HUES6 (cell line): ENCODE results near the gene CYFIP1.

ENCODE experiments used
- H3K27ac ChIP-seq: 2 replicates; pipeline ENCODE4 v1.7.0; 2013; ENCODE audit warnings: low read depth, mild to moderate bottlenecking, low read length, inconsistent platforms
- H3K27me3 ChIP-seq: 2 replicates; pipeline ENCODE4 v1.6.1; 2013; ENCODE audit warnings: low read length; ENCODE audit not compliant: control insufficient read depth, insufficient read depth
- H3K36me3 ChIP-seq: 2 replicates; pipeline ENCODE4 v1.6.1; 2013; ENCODE audit warnings: low read length; ENCODE audit not compliant: control insufficient read depth, insufficient read depth
- H3K4me1 ChIP-seq: 2 replicates; pipeline ENCODE4 v1.6.1; 2013; ENCODE audit warnings: low read length; ENCODE audit not compliant: control insufficient read depth, insufficient read depth
- H3K4me3 ChIP-seq: 2 replicates; pipeline ENCODE4 v1.5.1; 2013; ENCODE audit warnings: low read depth, low read length
- H3K9ac ChIP-seq: one replicate; pipeline ENCODE4 v1.6.1; 2013; ENCODE audit warnings: mild to moderate bottlenecking, low read length
- H3K9me3 ChIP-seq: 2 replicates; pipeline ENCODE4 v1.6.1; 2013; ENCODE audit warnings: low read depth, low read length; ENCODE audit not compliant: control insufficient read depth, insufficient read depth

CYFIP1 gene

GRCh38 chr15:22949074-22949547 is 31.1 kb downstream of the CYFIP1 start:
- Histone ChIP-seq H3K4me1 (peaks cover 43% of the 10 kb centered on the region), H3K27ac (no peak overlapping the region), H3K4me3 (peak overlapping the region; percentile 7; the same call in 1 of the 2 replicates), H3K9me3 (no peaks in the 10 kb centered on the region), H3K36me3 (peaks cover 14% of the 10 kb centered on the region; the same call in 1 of the 2 replicates), H3K9ac (no peak overlapping the region), H3K27me3 (peaks cover 6% of the 10 kb centered on the region; the same call in 1 of the 2 replicates)

GRCh38 chr15:22948056-22948455 is 32.1 kb downstream of the CYFIP1 start:
- H3K9me3 ChIP-seq, result no peaks in the 10 kb centered on the region
- no peak overlapping the region for H3K9ac ChIP-seq
- H3K27me3 ChIP-seq, result 0 out of 2 replicates have a peak, but pooled peaks cover 3% of the 10 kb centered on the region
- H3K27ac ChIP-seq, result no peak overlapping the region
- H3K36me3 ChIP-seq, result peaks cover 22% of the 10 kb centered on the region
- H3K4me1 ChIP-seq, result peaks cover 35% of the 10 kb centered on the region
- no peak overlapping the region for H3K4me3 ChIP-seq

GRCh38 chr15:22947101-22948000 is 32.8 kb downstream of the CYFIP1 start:
- Histone ChIP-seq H3K27ac (no peak overlapping the region), H3K36me3 (peaks cover 29% of the 10 kb centered on the region), H3K9ac (no peak overlapping the region), H3K9me3 (no peaks in the 10 kb centered on the region), H3K4me3 (no peak overlapping the region), H3K4me1 (peaks cover 30% of the 10 kb centered on the region), H3K27me3 (0 out of 2 replicates have a peak, but pooled peaks cover 3% of the 10 kb centered on the region)

GRCh38 chr15:22945071-22945470 is 35.1 kb downstream of the CYFIP1 start:
- H3K27me3 ChIP-seq, result no peaks in the 10 kb centered on the region
- no peaks in the 10 kb centered on the region for H3K9me3 ChIP-seq
- no peak overlapping the region for H3K4me3 ChIP-seq
- no peak overlapping the region for H3K9ac ChIP-seq
- H3K27ac ChIP-seq, result no peak overlapping the region
- H3K4me1 ChIP-seq, result peaks cover 24% of the 10 kb centered on the region
- peaks cover 40% of the 10 kb centered on the region for H3K36me3 ChIP-seq

- H3K9ac ChIP-seq, result no peak overlapping the region
- H3K27me3 ChIP-seq, result no peaks in the 10 kb centered on the region
- peaks cover 41% of the 10 kb centered on the region for H3K36me3 ChIP-seq
- no peak overlapping the region for H3K27ac ChIP-seq
- H3K4me3 ChIP-seq, result no peak overlapping the region
- H3K4me1 ChIP-seq, result peaks cover 23% of the 10 kb centered on the region
- H3K9me3 ChIP-seq, result no peaks in the 10 kb centered on the region
Observed at GRCh38 chr15:22944651-22945050, 35.5 kb downstream of the CYFIP1 start.

- Histone ChIP-seq H3K4me1 (peaks cover 5% of the 10 kb centered on the region; the same call in 1 of the 2 replicates), H3K36me3 (peaks cover 58% of the 10 kb centered on the region), H3K9me3 (no peaks in the 10 kb centered on the region), H3K9ac (no peak overlapping the region), H3K27ac (no peak overlapping the region), H3K4me3 (no peak overlapping the region), H3K27me3 (no peaks in the 10 kb centered on the region)
Observed at GRCh38 chr15:22942877-22943276, 37.3 kb downstream of the CYFIP1 start.

GRCh38 chr15:22942306-22942855 is 37.8 kb downstream of the CYFIP1 start:
- no peaks in the 10 kb centered on the region; the same call in 1 of the 2 replicates for H3K4me1 ChIP-seq
- peaks cover 60% of the 10 kb centered on the region for H3K36me3 ChIP-seq
- H3K27me3 ChIP-seq, result no peaks in the 10 kb centered on the region
- no peaks in the 10 kb centered on the region for H3K9me3 ChIP-seq
- H3K9ac ChIP-seq, result no peak overlapping the region
- H3K4me3 ChIP-seq, result no peak overlapping the region
- no peak overlapping the region; the same call in 1 of the 2 replicates for H3K27ac ChIP-seq

- H3K27me3 ChIP-seq, result no peaks in the 10 kb centered on the region
- H3K9ac ChIP-seq, result no peak overlapping the region
- H3K36me3 ChIP-seq, result peaks cover 67% of the 10 kb centered on the region
- H3K9me3 ChIP-seq, result no peaks in the 10 kb centered on the region
- no peaks in the 10 kb centered on the region for H3K4me1 ChIP-seq
- no peak overlapping the region for H3K27ac ChIP-seq
- H3K4me3 ChIP-seq, result no peak overlapping the region
Observed at GRCh38 chr15:22941179-22941578, 39.0 kb downstream of the CYFIP1 start.

GRCh38 chr15:22939652-22940061 is 40.5 kb downstream of the CYFIP1 start:
- Histone ChIP-seq H3K27me3 (no peaks in the 10 kb centered on the region), H3K36me3 (peaks cover 74% of the 10 kb centered on the region), H3K9ac (no peak overlapping the region), H3K9me3 (no peaks in the 10 kb centered on the region), H3K27ac (no peak overlapping the region), H3K4me1 (no peaks in the 10 kb centered on the region), H3K4me3 (no peak overlapping the region)

- Histone ChIP-seq H3K27me3 (no peaks in the 10 kb centered on the region), H3K4me1 (no peaks in the 10 kb centered on the region), H3K36me3 (peaks cover 68% of the 10 kb centered on the region), H3K4me3 (no peak overlapping the region), H3K9ac (no peak overlapping the region), H3K27ac (no peak overlapping the region), H3K9me3 (no peaks in the 10 kb centered on the region)
Observed at GRCh38 chr15:22939051-22939450, 41.1 kb downstream of the CYFIP1 start.
